ENCODE measurements around the gene PTPRR. TPM values are rescaled to one million over a fixed set of nuclear protein-coding genes. Genes with fewer than 3 reads are reported as not detected.

PTPRR gene
- total and polyA plus RNA-seq, 2 donors (not counting 1 experiment from before 2014, with no cell fraction given): not detected

Small RNA genes lying within 50 kb of the gene (small RNA-seq; reads per million reads assigned to genes)
- gene RF00019 (ENCODE audit: insufficient read length, low read depth, low replicate concordance): not detected

Other genes starting within 250 kb of the PTPRR start
- not detected in 2 replicates for gene TSPAN8, start 237.3 kb upstream of the PTPRR start, total RNA-seq
- not detected in 2 replicates for gene TSPAN8, start 237.3 kb upstream of the PTPRR start, polyA plus RNA-seq

Data from B cell (primary cell).